SU-DHL-6 (cell line): ENCODE results near the gene DCLK1.

Source experiments
- H2AFZ ChIP-seq: fragments of 200-600 bp; sonication (generic); 2 replicates; pipeline ENCODE4 v1.6.1; 2014; ENCODE audit warnings: low read depth, mild to moderate bottlenecking, moderate library complexity, mixed read lengths, antibody characterized with exemption, low read length; ENCODE audit not compliant: severe bottlenecking
- H3F3A ChIP-seq: fragments of 200-600 bp; shearing (Covaris generic); 2 replicates; pipeline ENCODE4 v1.6.0; 2016; ENCODE audit warnings: antibody characterized with exemption, mild to moderate bottlenecking; ENCODE audit not compliant: insufficient read depth
- H3K27ac ChIP-seq: fragments of 200-600 bp; sonication (generic); 2 replicates; pipeline ENCODE4 v1.5.1; 2016; ENCODE audit warnings: low read depth, mild to moderate bottlenecking, low read length, moderate library complexity, mixed read lengths
- H3K27me3 ChIP-seq: fragments of 200-600 bp; sonication (generic), shearing (Covaris generic); 2 replicates; pipeline ENCODE4 v1.6.0; 2014; ENCODE audit warnings: mild to moderate bottlenecking, low read length
- H3K36me3 ChIP-seq: fragments of 200-600 bp; sonication (generic); 2 replicates; pipeline ENCODE4 v1.6.1; 2014; ENCODE audit warnings: mild to moderate bottlenecking, low read length, mixed read lengths
- H3K4me2 ChIP-seq: fragments of 300-600, 200-600 bp; shearing (Covaris generic), sonication (generic); 2 replicates; pipeline ENCODE4 v1.6.0; 2014; ENCODE audit warnings: low read length, low read depth, mild to moderate bottlenecking; ENCODE audit not compliant: poor library complexity, severe bottlenecking
- H3K4me3 ChIP-seq: fragments of 200-600 bp; sonication (generic); 2 replicates; pipeline ENCODE4 v1.5.1; 2014; ENCODE audit warnings: antibody characterized with exemption, low read length, mild to moderate bottlenecking, mixed read lengths; ENCODE audit not compliant: insufficient read depth, poor library complexity, severe bottlenecking
- H3K79me2 ChIP-seq: fragments of 200-600 bp; sonication (generic); 2 replicates; pipeline ENCODE4 v1.6.1; 2014; ENCODE audit warnings: mild to moderate bottlenecking, low read length, moderate library complexity; ENCODE audit not compliant: insufficient read depth
- H3K9ac ChIP-seq: fragments of 200-600 bp; sonication (generic); 2 replicates; pipeline ENCODE4 v1.7.0; 2014; ENCODE audit warnings: mild to moderate bottlenecking, low read length
- H3K9me2 ChIP-seq: fragments of 200-600 bp; sonication (generic); replicated peaks from 2 replicates; pipeline ENCODE4 v1.6.1; 2014; ENCODE audit warnings: low read length; ENCODE audit not compliant: insufficient read depth
- H3K9me3 ChIP-seq: fragments of 200-600 bp; sonication (generic); 2 replicates; pipeline ENCODE4 v1.6.1; 2014; ENCODE audit warnings: low read length, mixed read lengths; ENCODE audit not compliant: insufficient read depth
- H4K20me1 ChIP-seq: fragments of 200-600 bp; sonication (generic); 2 replicates; pipeline ENCODE4 v1.6.1; 2014; ENCODE audit warnings: low read depth, mild to moderate bottlenecking, antibody characterized with exemption, low read length, moderate library complexity, mixed read lengths
- EZH2phosphoT487 ChIP-seq: fragments of 200-600 bp; sonication (generic), shearing (Covaris generic); conservative IDR thresholded peaks from 2 replicates; pipeline ENCODE4 v1.6.1; 2018; ENCODE audit warnings: mild to moderate bottlenecking, antibody characterized with exemption, low read length, moderate library complexity, mixed read lengths
- TF ChIP-seq, protein P1 (sequence below): fragments of 200-600 bp; sonication (generic); IDR thresholded peaks from one replicate; pipeline ENCODE4 v1.5.1; 2017; ENCODE audit warnings: antibody characterized with exemption, mild to moderate bottlenecking, low read length, moderate library complexity; ENCODE audit not compliant: insufficient read depth, poor library complexity, severe bottlenecking

Gene DCLK1

DNA sequence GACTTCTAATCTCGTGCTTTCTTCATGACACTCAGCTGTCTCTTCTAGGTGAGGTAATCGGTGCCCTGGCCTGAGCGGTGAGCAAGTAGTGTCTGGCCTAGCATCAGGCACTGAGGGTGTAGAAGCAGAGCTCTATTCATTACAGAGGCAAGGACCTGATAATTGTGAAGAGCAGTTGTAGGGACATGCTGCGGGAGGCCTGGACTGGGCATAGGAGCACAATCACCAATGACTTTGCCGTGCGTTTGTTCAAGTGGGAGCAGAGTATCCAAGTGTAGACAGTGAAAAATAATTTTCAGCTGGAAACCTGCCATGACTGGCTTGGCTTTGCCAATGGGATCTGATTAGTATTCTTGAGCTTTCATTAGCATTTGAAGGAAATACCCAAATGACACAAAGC is 32.1 kb upstream of the DCLK1 start:
- H2AFZ ChIP-seq, result no peak overlapping the region
- H3K79me2 ChIP-seq, result no peaks in the 10 kb centered on the region
- H3K9ac ChIP-seq, result no peak overlapping the region
- no peak overlapping the region for H3K4me3 ChIP-seq
- no peaks in the 10 kb centered on the region for H3K36me3 ChIP-seq
- no peaks in the 10 kb centered on the region for H3K9me3 ChIP-seq
- H3K9me2 ChIP-seq, result no peaks in the 10 kb centered on the region
- TF ChIP-seq EZH2phosphoT487, result no peak
- TF ChIP-seq, protein P1, sequence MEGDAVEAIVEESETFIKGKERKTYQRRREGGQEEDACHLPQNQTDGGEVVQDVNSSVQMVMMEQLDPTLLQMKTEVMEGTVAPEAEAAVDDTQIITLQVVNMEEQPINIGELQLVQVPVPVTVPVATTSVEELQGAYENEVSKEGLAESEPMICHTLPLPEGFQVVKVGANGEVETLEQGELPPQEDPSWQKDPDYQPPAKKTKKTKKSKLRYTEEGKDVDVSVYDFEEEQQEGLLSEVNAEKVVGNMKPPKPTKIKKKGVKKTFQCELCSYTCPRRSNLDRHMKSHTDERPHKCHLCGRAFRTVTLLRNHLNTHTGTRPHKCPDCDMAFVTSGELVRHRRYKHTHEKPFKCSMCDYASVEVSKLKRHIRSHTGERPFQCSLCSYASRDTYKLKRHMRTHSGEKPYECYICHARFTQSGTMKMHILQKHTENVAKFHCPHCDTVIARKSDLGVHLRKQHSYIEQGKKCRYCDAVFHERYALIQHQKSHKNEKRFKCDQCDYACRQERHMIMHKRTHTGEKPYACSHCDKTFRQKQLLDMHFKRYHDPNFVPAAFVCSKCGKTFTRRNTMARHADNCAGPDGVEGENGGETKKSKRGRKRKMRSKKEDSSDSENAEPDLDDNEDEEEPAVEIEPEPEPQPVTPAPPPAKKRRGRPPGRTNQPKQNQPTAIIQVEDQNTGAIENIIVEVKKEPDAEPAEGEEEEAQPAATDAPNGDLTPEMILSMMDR, result no peak
- no peaks in the 10 kb centered on the region for H3K27me3 ChIP-seq
- H3K4me2 ChIP-seq, result no peak overlapping the region
- H3K27ac ChIP-seq, result no peak overlapping the region
- H4K20me1 ChIP-seq, result no peaks in the 10 kb centered on the region
- no peaks in the 10 kb centered on the region for H3F3A ChIP-seq

DNA sequence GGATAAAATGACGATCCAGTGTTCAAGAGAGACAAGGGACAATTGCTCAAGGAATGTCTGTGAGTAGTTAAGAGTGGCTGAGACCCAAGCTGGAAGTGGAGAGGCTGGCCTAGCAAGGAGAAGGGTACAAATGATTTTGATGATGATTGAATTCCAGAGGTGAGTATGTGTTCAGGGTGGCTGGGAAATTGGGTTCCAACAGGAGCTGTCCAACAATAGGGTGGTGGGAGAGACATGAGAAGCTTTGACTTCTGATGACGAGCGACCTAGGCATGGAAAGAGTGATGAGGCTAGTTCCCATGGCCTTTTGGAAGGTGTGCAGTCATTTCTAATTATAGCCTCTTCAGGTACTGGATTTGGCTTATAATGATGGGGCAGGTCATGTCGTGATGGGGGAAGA is 29.1 kb upstream of the DCLK1 start:
- Histone ChIP-seq H3F3A (no peaks in the 10 kb centered on the region), H3K4me2 (no peak overlapping the region), H3K27me3 (no peaks in the 10 kb centered on the region), H3K79me2 (no peaks in the 10 kb centered on the region), H3K27ac (no peak overlapping the region), H3K4me3 (no peak overlapping the region), H3K9me3 (no peaks in the 10 kb centered on the region), H3K36me3 (no peaks in the 10 kb centered on the region), H3K9me2 (no peaks in the 10 kb centered on the region), H3K9ac (no peak overlapping the region), H2AFZ (no peak overlapping the region), H4K20me1 (no peaks in the 10 kb centered on the region)
- TF ChIP-seq EZH2phosphoT487, result no peak
- TF ChIP-seq, protein P1, result no peak

DNA sequence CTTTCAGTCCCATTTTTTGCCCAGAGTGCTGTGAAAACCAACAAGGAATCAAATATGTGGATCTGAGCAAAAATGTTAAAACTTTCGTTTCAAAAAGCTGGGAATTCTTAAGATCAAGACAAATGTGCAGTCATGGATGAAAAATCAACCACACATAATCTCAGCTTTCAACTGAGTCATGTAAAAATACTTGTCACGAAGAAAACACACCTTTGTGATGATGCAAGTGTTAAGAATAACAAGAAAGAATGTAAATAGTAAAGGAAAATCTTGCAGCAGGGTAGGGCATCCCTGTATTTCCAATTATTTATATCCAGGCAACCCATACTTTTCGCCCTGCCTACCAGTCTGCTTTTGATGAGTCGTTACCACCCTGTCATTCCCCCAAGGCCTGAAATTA is 27.4 kb upstream of the DCLK1 start:
- Histone ChIP-seq H2AFZ (no peak overlapping the region), H3K36me3 (no peaks in the 10 kb centered on the region), H4K20me1 (no peaks in the 10 kb centered on the region), H3K9me3 (no peaks in the 10 kb centered on the region), H3K4me3 (no peak overlapping the region), H3K27ac (no peak overlapping the region), H3K9me2 (no peaks in the 10 kb centered on the region), H3K4me2 (no peak overlapping the region), H3K79me2 (no peaks in the 10 kb centered on the region), H3F3A (no peaks in the 10 kb centered on the region), H3K27me3 (no peaks in the 10 kb centered on the region), H3K9ac (no peak overlapping the region)
- no peak for TF ChIP-seq EZH2phosphoT487
- TF ChIP-seq, protein P1, result no peak
